GM18951 (cell line): ENCODE results near the gene SPINK4.

Experiments
- POLR2A ChIP-seq: IDR thresholded peaks from 4 replicates; pipeline ENCODE4 v1.6.1; 2011; ENCODE audit warnings: mild to moderate bottlenecking; ENCODE audit not compliant: insufficient read length, insufficient read depth; ENCODE audit errors: extremely low read depth
- in situ Hi-C: fragments of 300-500 bp; cut with MboI; formaldehyde crosslinking; loops from one replicate; pipeline ENCODE4 v1.12.0; 2022; ENCODE audit warnings: low sequenced_read_pairs, mixed read lengths, inconsistent platforms; ENCODE audit not compliant: unreplicated experiment

Gene SPINK4

DNA sequence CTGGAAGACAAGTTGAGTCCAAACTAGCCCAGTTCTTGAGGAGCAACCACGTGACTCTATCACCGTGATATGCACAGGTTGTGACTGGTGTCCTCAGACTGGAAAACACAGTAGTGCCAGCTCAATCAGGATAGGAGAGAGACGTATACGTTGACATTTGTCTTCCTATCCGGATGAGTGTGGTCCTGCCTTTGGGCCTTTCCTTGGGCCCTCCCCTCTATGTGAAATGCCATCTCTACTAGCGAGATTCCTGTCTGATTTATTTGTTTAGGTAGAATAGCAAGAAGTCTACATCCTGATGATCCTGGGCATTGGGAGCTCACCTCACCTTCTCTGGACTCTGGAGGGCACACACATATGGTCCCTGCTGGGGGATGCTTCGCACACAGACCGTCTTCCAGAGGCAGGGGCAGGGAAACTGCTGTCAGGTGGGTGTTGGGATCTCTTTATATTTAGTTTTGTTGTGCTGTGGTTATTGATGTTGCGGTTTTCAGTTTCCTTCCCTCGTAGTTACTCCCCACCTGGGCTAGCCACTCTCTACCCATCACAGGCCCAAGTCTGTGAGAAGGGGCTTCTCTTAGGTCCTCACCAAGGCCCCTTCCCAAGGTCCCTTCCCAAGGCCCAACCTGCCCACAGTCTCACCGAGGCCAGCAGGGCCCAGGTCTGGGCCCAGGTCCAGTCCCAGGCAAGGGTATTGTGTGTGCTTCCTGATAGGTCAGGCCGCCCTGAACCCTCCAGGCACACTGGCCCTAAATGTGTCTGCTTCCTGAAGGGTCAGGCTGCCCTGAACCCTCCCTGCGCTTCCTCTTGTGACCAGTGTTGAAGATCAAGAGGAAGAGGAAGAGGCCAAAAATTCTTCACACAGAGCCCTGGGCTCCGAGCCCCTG lies 19.0 kb upstream of the SPINK4 start:
- TF ChIP-seq POLR2A = no peak
- in situ Hi-C loops = loop anchor here (5.0 kb wide), 1 partner anchor 139 kb away; no protein-coding TSS in a partner anchor

DNA sequence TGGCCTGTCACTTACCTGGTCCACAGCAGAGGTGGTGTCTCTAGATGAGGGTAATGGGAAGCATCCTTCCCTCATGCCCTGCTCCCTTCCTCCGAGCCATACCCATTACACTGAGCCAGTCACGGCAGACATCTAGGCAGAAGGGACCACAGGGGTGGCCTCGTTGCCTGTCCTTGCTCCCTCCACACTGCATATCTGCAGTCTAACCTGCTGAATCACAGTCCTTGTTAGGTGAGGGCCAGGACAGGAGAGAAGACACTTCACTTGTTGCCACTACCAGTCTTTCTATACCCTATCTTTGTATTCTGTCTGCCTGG lies 18.4 kb upstream of the SPINK4 start:
- TF ChIP-seq POLR2A = no peak
- in situ Hi-C loops = loop anchor here (5.0 kb wide), 1 partner anchor 139 kb away; no protein-coding TSS in a partner anchor

GRCh38 chr9:33222031-33222430 lies 17.9 kb upstream of the SPINK4 start:
- in situ Hi-C loops = loop anchor here (5.0 kb wide), 1 partner anchor 140 kb away; no protein-coding TSS in a partner anchor
- TF ChIP-seq POLR2A = no peak

DNA sequence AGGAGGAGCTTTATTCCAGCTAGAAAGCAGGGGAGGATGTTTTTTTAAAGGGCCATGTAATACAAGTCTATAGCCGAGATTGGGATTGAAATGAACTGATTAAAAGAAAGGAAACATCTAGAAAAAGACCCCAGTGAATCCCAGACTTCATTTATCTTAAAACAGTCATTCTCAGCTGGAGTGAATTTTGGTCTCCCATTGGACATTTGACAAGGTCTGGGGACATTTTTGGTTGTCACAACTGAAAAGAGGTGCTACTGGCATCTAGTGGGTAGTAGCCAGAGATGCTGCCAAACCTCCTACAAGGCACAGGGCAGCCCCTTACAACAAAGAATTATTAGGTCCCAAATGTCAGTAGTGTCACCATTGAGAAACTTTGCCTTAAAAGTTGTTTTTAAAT lies 16.3 kb upstream of the SPINK4 start:
- in situ Hi-C loops = loop anchor here (5.0 kb wide), 1 partner anchor 141 kb away; no protein-coding TSS in a partner anchor
- no peak for TF ChIP-seq POLR2A

- in situ Hi-C loops = no loop called here
- no peak for TF ChIP-seq POLR2A
Measured at GRCh38 chr9:33225319-33226147, 14.4 kb upstream of the SPINK4 start.

DNA sequence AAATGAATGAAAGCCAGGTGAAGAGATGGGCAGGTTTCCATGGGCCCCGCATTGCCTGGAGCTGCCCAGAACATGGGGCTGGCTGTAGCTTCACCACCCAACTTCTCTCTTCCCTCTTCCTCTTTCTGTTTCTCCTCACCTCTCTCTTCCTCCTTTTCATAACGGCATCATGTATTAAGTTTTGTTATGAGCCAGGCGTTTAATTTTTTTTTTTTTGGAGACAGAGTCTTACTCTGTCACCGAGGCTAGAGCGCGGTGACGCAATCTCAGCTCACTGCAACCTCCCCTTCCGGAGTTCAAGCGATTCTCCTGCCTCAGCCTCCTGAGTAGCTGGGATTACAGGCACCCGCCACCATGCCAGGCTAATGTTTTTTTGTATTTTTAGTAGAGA lies 13.0 kb upstream of the SPINK4 start:
- TF ChIP-seq POLR2A = no peak
- in situ Hi-C loops = no loop called here

- in situ Hi-C loops = no loop called here
- no peak for TF ChIP-seq POLR2A
Measured at GRCh38 chr9:33227741-33228140, 12.2 kb upstream of the SPINK4 start.

- no peak for TF ChIP-seq POLR2A
Measured at GRCh38 chr9:33228606-33229005, 11.4 kb upstream of the SPINK4 start.

DNA sequence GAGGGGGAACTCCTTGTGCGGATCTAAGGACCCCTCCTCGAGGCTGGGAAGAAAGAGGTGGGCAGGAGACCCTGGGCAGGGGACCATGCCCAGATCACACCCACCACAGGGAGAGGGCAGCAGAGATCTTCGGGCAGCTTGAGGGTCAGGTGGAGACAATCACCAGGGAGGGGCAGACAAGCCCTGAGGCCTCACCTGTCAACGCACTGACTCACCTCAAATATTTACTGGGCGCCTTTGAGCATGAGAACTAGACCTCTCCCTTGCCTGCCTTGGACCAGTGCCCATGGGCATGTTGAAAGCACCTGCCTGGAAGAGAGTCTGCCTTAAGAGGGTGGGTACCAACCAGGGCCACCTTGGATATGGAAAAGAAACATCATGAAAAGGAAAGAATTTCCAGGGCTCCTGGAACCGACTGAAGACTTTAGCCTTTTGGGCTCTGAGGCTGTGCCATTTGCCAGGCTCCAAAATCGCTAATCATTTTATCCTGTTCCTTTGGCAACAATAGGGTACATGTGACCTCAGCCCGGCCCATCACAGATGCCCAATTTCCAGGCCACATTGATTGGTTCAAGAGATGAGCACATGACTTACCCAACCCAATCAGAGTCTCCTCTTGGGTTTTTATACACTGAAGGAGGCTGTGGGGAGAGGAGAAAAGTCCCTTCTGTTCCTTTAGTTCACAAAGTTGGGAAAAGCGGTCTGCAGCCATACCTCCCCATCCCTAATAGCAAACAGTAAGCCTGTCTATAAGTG lies 10.4 kb upstream of the SPINK4 start:
- in situ Hi-C loops = no loop called here
- TF ChIP-seq POLR2A = no peak

More at GRCh38 chr9:33228606-33229005, 11.4 kb upstream of the SPINK4 start:
- in situ Hi-C loops = no loop called here

- TF ChIP-seq POLR2A = no peak
- in situ Hi-C loops = no loop called here
Measured at GRCh38 chr9:33230756-33231622, 9.0 kb upstream of the SPINK4 start.

- in situ Hi-C loops = no loop called here
- TF ChIP-seq POLR2A = no peak
Measured at GRCh38 chr9:33231623-33231942, 8.4 kb upstream of the SPINK4 start.

- in situ Hi-C loops = no loop called here
- no peak for TF ChIP-seq POLR2A
Measured at GRCh38 chr9:33232815-33233214, 7.2 kb upstream of the SPINK4 start.
